Inflammatory macrophage (primary cell): ENCODE data around the gene NCOA5.
A peak's percentile ranks its signal among the peaks of the same experiment; 100 is the strongest.
"Not testable (repeated sequence)": the region's sequence is repeated elsewhere in the genome, so short reads cannot be mapped to it uniquely, and the experiment has no call there.

Source experiments
- DNase-seq, 2 donors: peaks; one replicate each; pipeline ENCODE4 v3.0.0-alpha.2; 2020 to 2022

NCOA5 gene

GRCh38 chr20:46120136-46120535 lies 30.4 kb upstream of the NCOA5 start:
- DNase-seq: no peak

- no peak for DNase-seq
Observed at GRCh38 chr20:46119547-46119946, 29.8 kb upstream of the NCOA5 start.

DNA sequence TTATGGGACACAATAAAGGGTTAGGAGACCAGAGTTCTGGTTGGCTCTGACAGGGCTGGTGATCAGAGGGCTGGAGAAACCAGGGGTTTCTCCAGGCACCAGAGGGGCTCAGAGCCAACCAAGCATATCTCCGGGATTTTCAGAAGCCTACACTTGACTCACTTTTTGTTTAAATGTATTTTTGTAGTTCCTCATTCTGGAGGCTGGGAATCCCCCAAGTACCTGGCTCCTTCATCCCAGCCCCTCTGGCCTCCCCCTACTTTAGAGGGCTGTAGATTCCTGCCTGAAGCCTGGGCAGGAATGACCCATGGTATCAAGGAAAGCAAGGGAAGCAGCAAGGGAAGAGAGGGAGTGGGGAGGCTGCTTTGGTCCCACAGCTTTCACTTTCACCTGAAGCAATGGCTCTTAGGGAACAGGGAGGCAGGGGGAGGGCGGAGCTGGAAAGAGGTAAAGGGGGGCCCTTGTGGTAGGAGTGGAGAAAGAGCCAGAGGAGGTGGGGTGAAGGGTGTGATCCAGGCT lies 29.3 kb upstream of the NCOA5 start:
- no peak for DNase-seq

- DNase-seq: peak in 1 of 2 donors; percentile 23
Observed at GRCh38 chr20:46118481-46119020, 28.8 kb upstream of the NCOA5 start.

DNA sequence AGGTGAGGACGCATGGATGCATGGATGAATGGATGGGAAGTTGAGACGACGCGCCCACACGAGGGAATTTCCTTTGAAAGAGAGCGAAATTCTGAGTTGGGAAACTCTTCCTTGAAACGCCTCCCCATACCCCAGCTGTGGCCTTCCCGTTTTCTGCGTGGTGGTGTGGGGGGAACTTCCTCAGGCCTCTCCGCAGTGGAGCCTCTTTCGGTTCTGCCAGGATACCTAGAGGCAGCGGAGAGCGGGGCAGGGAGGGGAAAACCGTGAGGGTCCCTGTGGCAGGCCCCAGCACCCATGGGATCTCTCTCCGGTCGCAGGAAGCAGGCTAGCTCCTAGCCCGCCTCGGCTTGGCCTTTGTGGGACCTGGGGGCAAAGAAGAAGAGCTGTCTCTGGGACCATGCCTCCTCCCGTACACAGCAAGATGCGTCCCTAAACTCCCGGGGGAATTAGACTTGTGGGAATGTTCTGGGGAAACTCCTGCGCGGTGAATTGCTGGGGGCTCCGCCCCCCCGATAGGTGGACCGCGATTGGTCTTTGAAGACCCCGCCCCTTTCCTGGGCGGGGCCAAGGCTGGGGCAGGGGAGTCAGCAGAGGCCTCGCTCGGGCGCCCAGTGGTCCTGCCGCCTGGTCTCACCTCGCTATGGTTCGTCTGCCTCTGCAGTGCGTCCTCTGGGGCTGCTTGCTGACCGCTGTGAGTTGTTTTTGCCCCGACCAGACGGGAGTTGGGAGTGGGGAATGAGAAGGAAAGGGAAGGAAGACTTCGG lies 28.1 kb upstream of the NCOA5 start, which contains the start of gene CD40:
Gene CD40 (plus strand): TSS at position 611 of the 764 bp plus-strand sequence. CDS start 30 bp downstream, at position 641.
- DNase-seq: peak; percentile 79 to 91

- no peak for DNase-seq
Observed at GRCh38 chr20:46114449-46114848, 24.7 kb upstream of the NCOA5 start.

- DNase-seq: no peak
Observed at GRCh38 chr20:46113113-46113470, 23.3 kb upstream of the NCOA5 start.

- DNase-seq: no peak
Observed at GRCh38 chr20:46112430-46113112, 22.8 kb upstream of the NCOA5 start.

- DNase-seq: no peak
Observed at GRCh38 chr20:46111836-46112212, 22.1 kb upstream of the NCOA5 start.

GRCh38 chr20:46111028-46111835 lies 21.5 kb upstream of the NCOA5 start:
- peak; percentile 96 to 97 for DNase-seq

DNA sequence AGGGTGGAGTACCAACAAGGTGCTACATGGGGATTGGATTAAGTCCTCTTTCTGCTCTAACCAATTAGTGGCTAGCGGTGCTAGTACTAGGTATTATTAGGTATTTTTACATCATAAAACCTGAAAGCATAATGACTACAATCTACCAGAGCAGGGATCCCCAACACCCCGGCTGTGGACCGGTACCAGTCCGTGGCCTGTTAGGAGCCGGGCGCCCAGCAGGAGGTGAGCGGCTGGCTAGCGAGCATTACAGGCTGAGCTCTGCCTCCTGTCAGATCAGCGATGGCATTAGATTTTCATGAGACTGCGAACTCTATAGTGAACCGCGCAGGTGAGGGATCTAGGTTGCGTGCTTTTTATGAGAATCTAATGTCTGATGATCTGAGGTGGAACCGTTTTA lies 19.2 kb upstream of the NCOA5 start:
- no peak for DNase-seq

DNA sequence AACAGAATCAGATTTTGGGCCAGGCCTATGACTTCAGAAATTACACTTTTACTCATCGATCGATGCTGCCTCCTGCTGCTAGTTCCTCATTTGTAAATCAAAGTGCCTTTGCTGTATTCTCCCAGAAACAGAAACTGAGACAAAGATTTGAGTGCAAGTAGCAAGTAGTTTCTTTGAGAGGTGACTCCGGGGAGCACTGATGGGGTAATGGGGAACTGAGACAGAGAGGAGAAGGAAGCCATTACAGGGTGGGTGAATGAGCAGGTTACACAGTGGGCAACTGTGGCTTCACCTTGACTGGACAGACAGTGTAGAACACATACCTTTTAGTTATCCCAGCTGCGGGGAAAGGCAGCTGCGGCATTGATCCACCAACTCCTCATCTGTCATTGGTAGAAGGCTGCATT lies 18.7 kb upstream of the NCOA5 start:
- peak; percentile 41 to 43 for DNase-seq

DNA sequence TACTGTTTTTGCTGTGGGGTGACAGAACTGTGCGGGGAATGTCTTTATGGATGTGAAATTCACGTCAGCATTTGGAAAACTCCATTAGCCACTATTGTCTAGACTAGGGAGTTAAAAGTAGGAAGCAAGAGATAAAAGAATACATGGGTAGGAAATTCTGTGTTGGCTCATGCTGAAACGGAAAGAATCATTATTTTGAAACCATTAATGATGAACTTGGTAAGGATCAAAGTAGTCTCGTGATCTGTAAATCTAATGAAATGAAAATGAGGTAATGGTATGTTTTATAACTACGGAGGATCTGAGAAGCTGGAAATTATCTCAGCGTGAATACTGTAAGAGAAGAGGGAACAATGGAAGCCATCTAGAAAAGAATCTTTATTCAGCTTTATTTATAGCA lies 17.3 kb upstream of the NCOA5 start:
- DNase-seq: peak in 1 of 2 donors; percentile 56

DNA sequence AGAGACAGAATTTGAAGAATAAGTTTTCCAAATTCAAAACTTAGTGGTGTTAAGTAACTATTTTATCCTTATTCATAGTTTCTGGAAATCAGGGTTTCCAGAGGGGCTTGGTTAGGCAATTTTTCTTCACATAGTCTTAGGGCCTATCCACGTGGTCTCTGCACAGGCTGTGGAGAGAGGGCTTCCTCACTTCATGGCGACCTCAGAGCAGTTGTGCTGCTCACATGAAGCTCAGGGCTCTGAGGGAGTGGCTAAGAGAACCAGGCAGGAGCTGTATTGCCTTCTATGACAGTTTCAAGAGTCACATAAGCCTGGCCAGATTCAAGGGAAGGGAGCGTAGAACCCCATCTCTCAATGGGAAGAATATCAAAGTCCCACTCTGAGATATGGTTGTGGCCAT lies 14.5 kb upstream of the NCOA5 start:
- DNase-seq: no peak

DNA sequence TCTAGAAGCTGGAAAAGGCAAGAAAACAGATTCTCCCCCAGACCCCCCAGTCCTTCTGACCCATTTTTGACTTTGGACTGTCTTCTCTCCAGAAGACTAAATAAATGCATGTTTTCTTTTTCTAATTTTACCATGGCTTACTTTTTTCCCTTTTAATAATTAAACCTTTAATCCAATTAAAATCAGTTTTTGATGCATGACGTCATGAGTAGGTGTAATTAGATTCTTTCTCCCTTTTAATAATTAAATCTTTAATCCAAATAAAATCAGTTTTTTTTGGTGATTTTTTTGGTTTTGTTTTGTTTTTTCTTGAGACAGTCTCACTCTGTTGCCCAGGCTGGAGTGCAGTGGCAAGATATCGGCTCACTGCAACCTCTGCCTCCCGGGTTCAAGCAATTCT lies 13.2 kb upstream of the NCOA5 start:
- no peak for DNase-seq

- DNase-seq: peak in 1 of 2 donors; percentile 13
Observed at GRCh38 chr20:46101957-46102356, 12.2 kb upstream of the NCOA5 start.

- peak in 1 of 2 donors; percentile 1 for DNase-seq
Observed at GRCh38 chr20:46100988-46101387, 11.2 kb upstream of the NCOA5 start.

GRCh38 chr20:46100444-46100843 lies 10.7 kb upstream of the NCOA5 start:
- DNase-seq: not testable (repeated sequence)

GRCh38 chr20:46099491-46100287 lies 9.9 kb upstream of the NCOA5 start:
- peak; percentile 26 to 53 for DNase-seq

GRCh38 chr20:46093531-46093930 lies 3.8 kb upstream of the NCOA5 start:
- DNase-seq: no peak

DNA sequence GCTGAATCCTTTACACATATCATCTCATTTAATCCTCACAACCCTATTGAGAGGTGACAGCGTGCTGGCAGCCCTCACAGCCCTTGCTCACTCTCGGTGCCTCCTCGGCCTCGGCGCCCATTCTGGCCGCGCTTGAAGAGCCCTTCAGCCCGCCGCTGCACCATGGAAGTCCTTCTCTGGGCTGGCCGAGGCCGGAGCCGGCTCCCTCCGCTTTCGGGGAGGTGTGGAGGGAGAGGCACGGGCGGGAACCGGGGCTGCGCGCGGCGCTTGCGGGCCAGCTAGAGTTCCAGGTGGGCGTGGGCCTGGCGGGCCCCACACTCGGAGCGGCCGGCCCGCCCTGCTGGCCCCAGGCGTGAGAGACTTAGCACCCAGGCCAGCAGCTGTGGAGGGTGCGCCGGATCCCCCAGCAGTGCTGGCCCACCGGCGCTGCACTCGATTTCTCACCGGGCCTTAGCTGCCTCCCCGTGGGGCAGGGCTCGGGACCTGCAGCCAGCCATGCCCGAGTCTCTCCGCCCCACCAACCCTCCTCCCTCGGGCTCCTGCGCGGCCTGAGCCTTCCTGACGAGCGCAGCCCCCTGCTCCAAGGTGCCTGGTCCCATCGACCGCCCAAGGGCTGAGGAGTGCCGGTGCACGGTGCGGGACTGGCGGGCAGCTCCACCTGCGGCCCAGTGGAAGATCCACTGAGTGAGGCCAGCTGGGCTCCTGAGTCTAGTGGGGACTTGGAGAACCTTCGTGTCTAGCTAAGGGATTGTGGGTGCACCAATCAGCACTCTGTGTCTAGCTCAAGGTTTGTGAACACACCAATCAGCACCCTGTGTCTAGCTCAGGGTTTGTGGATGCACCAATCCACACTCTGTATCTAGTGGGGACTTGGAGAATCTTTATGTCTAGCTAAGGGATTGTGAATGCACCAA lies 2.1 kb upstream of the NCOA5 start:
- not testable (repeated sequence) for DNase-seq
